Measurements from ENCODE around the gene KIF24. TPM values are rescaled to one million over a fixed set of nuclear protein-coding genes. Genes with fewer than 3 reads are reported as not detected.

KIF24 gene
- total and polyA plus RNA-seq, 3 donors from 2014 or later = 18.3 to 34.7 (median 20.0) TPM

- no peaks in the 10 kb centered on the region for H3K4me1 ChIP-seq
- no peaks in the 10 kb centered on the region for H3K36me3 ChIP-seq (ENCODE audit: low read depth, missing control alignments)
- TF ChIP-seq CTCF (IDR thresholded peaks at IDR 0.05) (no peak), POLR2A (IDR thresholded peaks at IDR 0.05) (no peak)
- H3K27ac ChIP-seq = no peak overlapping the region
- intact Hi-C loops (cut with DNase I; ENCODE audit: low total_unique reads) = loop anchor here (5.0 kb wide), 1 partner anchor 42 kb away; the partner anchor contains the start of gene MYORG
- H3K4me3 ChIP-seq = no peak overlapping the region
- no peak for DNase-seq
- H3K9me3 ChIP-seq = no peaks in the 10 kb centered on the region
- no peaks in the 10 kb centered on the region for H3K27me3 ChIP-seq
- 97 to 98% methylated on average over 2 of the region's 2 CpGs for WGBS, 2 donors
Observed at GRCh38 chr9:34334916-34335315, 5.8 kb upstream of the KIF24 start.

GRCh38 chr9:34334337-34334824 lies 5.3 kb upstream of the KIF24 start:
- no peak for DNase-seq
- no peaks in the 10 kb centered on the region for H3K9me3 ChIP-seq
- no peaks in the 10 kb centered on the region for H3K27me3 ChIP-seq
- intact Hi-C loops (cut with DNase I; ENCODE audit: low total_unique reads) = loop anchor here (5.0 kb wide), 1 partner anchor 43 kb away; the partner anchor contains the start of gene MYORG
- no peak overlapping the region for H3K27ac ChIP-seq
- TF ChIP-seq CTCF (IDR thresholded peaks at IDR 0.05) = no peak
- no peak for TF ChIP-seq POLR2A (IDR thresholded peaks at IDR 0.05)
- no peaks in the 10 kb centered on the region for H3K36me3 ChIP-seq (ENCODE audit: low read depth, missing control alignments)
- no peak overlapping the region for H3K4me3 ChIP-seq
- WGBS, 2 donors = 71 to 72% methylated on average over 1 of the region's 1 CpG
- H3K4me1 ChIP-seq = no peaks in the 10 kb centered on the region

GRCh38 chr9:34333836-34334235 lies 4.8 kb upstream of the KIF24 start:
- H3K27ac ChIP-seq = no peak overlapping the region
- intact Hi-C loops (cut with DNase I; ENCODE audit: low total_unique reads) = loop anchor here (5.0 kb wide), 1 partner anchor 43 kb away; the partner anchor contains the start of gene MYORG

GRCh38 chr9:34332076-34332964 lies 3.3 kb upstream of the KIF24 start:
- H3K9me3 ChIP-seq = no peaks in the 10 kb centered on the region
- no peaks in the 10 kb centered on the region for H3K27me3 ChIP-seq
- no peak overlapping the region for H3K27ac ChIP-seq
- 43 to 55% methylated on average over 7 of the region's 7 CpGs for WGBS, 2 donors
- no peaks in the 10 kb centered on the region for H3K36me3 ChIP-seq (ENCODE audit: low read depth, missing control alignments)
- DNase-seq = no peak
- no peak for TF ChIP-seq POLR2A (IDR thresholded peaks at IDR 0.05)
- peak; percentile 19 to 41 (median 30) for TF ChIP-seq CTCF (IDR thresholded peaks at IDR 0.05)
- H3K4me3 ChIP-seq = no peak overlapping the region
- peaks cover 8% of the 10 kb centered on the region for H3K4me1 ChIP-seq
- intact Hi-C loops (cut with DNase I; ENCODE audit: low total_unique reads) = loop anchor here (5.0 kb wide), 1 partner anchor 45 kb away; the partner anchor contains the start of gene MYORG

More at GRCh38 chr9:34333836-34334235, 4.8 kb upstream of the KIF24 start:
- no peak overlapping the region for H3K4me3 ChIP-seq
- 65 to 67% methylated on average over 3 of the region's 3 CpGs for WGBS, 2 donors
- DNase-seq = no peak
- H3K9me3 ChIP-seq = no peaks in the 10 kb centered on the region
- no peaks in the 10 kb centered on the region for H3K36me3 ChIP-seq (ENCODE audit: low read depth, missing control alignments)
- no peaks in the 10 kb centered on the region for H3K4me1 ChIP-seq
- TF ChIP-seq POLR2A (IDR thresholded peaks at IDR 0.05) = no peak
- no peak for TF ChIP-seq CTCF (IDR thresholded peaks at IDR 0.05)
- H3K27me3 ChIP-seq = no peaks in the 10 kb centered on the region
